RPMI8226 (cell line): ENCODE measurements around the gene SH3GL1.

Source experiments
- DNase-seq: peaks from one replicate; pipeline ENCODE4 v3.0.0-alpha.2; 2015

Gene SH3GL1, protein sequence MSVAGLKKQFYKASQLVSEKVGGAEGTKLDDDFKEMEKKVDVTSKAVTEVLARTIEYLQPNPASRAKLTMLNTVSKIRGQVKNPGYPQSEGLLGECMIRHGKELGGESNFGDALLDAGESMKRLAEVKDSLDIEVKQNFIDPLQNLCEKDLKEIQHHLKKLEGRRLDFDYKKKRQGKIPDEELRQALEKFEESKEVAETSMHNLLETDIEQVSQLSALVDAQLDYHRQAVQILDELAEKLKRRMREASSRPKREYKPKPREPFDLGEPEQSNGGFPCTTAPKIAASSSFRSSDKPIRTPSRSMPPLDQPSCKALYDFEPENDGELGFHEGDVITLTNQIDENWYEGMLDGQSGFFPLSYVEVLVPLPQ

DNA sequence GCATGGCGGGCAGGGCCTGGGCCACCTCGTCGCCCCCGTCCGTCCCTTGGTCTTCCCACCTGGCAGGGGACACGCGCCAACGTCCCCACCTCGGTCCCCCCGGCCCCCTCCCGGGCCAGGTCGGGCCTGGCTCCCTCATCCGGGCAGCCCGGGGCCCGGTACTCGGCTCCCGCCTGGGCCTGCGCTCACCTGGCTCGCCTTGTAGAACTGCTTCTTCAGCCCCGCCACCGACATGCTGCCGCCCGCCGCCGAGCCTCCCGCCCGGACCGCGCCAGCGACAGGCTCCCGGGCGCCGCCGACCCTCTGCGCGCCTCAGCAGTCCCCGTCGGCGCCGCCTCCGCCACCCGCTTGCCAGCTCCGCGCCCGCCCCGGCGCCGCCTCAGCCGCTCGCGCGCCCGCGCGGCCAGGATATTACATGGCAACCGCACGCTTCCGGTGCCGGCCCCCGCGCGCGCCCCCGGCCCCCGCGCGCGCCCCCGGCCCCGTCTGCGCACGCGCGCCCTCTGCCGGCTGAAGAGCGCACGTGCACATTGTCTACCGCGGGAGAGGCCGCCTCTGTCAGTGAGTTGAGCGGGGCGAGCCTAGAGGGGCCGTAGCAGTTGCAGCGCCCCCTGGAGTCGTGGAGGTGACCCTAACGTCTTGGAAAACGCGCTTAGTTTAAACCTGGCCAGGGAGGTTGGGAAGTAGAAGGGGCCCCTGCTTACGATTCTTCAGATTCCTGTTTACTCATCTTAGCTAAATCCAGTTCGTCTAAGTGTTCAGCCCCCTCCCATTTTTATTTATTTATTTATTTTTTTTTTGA, at the start of gene SH3GL1:
Gene SH3GL1, minus strand, starts transcription at position 413 of the 802 bp plus-strand sequence. Its CDS starts 179 bp downstream, at position 234.
- peak; percentile 94 for DNase-seq

DNA sequence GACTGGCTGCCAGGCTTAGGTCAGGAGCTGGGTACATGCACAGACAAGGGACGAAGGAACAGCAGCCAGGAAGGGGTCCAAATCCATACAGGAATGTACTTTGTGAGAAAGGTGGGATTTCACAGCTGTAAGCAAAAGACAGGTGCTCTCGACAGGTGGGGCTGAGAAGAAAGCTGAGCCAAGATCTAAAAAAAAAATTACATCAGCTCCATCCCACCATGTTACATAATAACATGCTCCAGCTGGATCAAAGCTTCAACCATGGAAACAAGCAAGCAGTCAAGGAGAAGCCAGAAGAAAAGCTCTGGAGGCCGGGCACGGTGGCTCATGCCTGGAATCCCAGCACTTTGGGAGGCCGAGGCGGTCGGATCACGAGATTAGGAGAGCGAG, 49.3 kb upstream of the SH3GL1 start:
- no peak for DNase-seq

DNA sequence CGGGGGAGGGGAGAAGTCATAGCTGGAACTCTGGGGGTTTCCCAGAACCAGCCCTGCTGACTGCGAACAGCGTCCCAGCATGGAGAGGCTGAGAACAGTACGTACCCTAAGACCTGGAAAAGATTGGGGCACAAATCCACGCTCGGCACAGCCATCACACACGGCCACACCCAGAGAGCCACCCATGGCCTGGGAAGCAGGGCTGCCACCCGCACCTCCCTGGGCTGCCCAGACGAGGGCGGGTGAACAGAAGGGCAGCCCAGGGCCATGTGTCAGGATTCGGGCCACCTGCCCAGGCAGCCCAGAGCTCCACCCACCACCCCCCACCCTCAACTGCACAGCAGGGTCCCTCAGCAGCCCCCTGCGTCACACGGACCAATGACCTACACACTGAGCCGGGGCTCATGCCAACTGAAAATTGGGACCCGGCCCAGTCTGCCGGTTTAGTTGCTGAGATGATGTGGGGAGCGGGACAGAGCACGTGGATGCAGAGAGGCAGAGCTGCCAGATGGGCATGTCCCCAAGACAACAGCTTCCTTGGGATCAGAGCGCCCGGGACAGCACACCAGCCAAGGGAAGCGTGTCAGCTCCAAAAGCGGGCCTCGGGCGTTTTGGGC, 48.8 kb upstream of the SH3GL1 start:
- DNase-seq: no peak

DNA sequence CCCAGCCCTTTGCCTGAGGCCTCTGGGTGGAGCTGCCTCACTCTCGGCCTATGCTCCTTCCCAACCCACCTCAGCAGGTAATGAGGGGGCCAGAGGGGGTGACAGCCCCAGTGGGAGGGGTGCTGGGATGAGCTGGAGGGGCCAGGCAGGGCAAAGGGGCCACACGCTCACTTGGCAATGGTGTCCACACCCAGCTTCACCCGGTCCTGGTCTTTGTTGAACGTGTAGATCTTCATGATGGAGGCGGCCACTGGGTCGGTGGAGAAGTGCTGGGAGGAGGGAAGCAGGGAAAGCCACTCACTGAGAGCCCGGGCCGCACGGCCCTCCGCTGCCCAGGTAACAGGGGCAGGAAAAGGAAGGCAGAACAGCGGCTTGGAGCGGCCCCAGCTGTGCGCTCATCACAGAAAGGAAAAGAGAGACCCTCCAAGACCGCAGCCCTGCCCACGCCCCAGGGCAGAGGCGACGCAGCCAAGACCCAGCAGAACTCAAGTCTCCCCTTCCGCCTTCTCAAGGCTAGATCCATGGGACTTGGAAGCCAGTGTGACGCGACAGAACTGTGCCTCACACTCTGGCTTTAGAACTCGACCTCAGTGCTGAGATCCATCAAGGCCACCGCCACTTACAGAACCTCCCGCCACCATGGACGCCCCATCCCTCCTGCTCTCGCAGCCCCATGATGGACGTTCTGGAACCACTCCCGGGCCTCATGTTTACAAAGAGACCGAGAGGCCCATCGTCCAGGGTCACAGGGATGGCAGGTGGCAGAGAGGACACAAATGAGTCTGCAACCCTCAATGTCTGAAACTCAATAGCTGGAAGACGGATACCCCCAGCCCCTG, 48.0 kb upstream of the SH3GL1 start:
- DNase-seq: no peak

DNA sequence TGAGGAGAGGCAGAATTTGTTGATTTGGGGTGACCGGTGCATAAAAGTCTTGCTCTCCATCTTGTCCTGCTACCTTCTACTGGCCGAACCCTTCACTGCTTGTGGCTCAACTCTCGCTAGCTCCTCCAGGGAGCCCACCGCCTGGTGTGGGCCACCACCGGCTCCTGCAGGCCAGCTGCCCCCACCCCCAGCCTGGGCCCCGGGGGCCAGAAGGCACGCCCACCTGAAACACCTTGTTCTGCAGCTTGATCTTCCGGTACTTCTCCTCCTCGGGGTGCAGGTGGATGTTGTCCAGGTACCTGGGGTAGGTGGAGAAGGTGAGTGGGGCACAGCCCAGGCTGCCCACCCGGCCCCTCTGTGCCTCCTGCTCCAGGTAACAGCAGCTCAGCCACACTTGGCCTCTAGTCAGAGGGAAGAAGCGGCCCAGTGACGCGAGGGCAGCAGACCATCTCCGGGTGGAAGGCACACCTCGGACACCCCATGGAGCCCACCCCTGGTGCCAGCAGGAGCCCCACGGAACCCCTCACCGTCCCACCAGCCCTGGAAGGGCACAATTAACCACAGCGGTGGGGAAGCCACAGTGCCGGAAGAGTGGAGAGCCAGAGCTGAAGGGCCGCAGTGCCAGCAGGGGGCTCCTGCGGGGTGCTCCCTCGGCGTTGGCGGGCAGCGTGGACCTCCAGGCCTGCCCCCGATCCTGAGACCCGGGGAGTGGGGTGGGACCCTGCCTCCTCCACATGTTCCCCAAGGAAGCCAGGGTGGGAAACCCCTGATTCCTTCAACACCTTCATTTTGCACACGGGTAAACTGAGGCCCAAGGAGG, 47.2 kb upstream of the SH3GL1 start:
- no peak for DNase-seq

DNA sequence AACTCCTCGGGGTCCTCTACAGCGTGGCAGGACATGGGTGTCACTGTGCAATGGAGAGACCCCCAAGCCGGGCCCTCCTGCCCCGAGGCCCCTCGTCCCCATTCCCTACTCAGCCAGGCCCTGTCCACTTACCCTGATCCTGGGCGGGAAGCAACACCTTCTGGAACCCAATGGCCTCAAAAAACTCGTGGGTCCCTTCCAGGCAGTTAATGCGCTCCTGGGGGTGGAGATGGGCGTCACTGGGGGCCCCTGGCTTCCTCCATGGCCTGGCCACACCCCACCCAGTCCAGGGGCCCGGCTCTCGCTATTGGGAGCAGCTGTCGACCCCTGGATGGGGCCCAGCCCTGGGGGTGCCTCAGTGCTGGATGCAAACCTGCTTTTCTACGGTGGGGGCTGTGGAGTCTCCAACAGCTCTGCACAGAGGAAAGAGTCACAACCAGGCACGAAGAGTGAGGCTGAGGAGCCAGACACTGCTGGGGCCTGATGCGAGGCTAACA, 46.4 kb upstream of the SH3GL1 start:
- DNase-seq: no peak

DNA sequence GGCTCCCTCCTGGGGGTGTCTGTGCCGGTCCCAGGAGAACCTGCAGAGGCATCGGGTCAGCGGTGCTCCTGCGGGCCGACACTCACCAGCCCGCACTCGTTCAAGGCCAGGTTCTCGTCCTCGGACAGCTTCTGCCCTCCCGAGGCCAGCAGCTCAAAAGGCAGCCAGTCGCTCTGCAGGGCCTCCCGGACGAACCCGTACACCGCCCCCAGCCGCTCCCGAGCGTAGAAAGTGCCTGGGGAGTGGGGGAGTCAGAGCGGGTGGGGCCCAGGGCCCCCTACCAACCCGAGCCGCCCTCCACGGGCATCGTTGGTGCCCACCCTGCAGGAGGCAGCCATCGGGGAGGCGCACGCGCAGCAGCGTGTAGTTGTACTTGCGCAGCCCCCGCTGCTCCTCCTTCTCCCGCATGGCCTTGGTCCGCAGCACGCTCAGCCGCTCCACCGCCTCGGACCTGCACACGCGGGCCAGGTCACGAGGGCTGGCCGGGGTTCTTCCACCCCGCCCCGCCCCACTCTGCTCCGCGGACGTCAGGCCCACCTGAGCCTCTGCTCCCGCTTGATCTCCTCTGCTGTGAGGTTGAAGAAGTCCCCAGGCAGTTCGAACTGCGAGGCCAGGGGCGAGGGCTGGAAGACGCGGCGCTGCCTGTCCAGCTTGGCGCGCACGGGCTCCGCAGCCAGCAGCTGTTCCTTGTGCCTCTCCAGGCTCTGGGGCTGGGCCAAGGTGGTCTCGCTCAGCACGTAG, 45.8 kb upstream of the SH3GL1 start:
- DNase-seq: no peak

DNA sequence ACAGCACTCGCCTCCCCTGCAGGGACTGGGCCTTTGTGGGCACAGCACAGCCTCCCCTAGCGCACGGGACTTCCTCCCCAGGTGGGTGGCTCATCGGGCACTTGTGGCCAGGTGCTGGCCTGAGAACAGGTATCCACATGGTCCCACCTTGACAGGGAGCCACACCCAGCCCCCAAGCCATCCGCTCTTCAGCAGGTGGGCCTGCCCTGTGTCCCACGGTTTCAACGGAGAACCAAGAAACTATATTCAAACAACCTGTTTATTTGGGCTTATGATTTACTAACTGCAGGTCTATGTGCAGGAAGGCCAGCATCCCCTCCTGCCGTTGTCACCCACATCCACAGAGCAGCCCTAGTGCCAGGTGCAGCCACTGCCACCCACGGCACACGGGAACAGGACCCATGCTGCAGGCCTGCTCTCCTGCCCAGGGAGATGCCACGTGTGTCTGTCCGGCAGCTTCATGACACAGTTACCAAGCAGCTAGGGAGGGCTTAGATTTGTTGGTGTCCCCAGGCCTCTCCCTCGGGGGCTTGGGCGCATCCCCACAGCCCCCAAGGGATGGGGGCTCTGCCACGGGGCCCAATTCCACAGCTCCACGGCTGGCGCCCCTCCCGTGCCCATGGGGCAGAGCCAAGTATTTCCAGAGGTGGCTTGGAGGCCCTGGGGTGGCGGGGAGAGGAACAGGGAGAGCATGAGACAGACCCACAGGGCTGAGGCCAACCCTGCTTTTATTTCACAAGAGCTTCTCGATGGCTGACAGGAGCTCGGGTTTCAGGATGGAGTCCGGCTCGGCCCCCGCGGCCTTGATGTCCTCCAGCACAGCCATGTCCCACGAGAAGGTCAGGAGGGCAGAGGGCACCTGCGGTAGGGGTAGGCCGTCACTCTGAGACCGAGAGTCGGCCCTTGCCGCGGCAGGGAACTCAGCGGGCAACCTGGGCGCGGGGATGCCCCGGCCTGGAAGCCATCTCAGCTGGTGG, 44.7 kb upstream of the SH3GL1 start:
- no peak for DNase-seq

DNA sequence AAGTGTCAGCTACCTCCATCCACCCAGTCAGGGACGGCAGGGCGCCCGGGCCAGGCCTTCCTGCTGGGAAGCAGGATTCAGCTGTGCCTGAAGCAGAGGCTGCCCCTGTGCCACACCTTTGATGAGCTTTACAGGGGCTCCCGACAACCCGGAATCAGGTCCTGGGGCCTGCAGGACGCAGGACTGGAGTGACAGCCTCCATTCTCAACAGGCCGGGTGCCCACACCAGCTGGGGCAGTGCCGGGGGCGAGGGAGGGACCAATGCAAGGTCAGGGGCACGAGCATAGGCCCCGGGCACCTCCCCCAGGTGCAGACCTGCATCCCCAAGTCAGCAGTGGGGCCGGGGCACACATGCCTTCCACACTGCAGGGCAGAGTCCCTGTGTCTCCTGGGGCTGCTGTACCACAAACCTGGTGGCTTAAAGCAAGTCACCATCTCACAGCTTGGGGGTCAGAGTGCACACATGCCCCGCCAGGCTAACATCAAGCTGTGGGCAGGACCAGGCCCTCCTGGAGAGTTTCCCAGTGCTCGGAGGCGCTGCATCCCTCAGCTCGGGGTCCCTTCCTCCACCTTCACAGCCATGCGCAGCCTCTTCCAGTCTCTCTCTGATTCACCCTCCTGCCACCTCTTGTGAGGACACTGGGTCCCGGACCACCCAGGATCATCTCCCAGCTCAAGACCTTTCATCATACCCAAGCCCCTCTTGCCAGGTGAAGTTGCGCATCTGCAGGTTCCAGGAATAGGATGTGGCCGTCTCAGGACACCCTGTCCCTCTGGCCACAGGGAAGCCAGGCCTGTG, 43.8 kb upstream of the SH3GL1 start:
- DNase-seq: no peak

DNA sequence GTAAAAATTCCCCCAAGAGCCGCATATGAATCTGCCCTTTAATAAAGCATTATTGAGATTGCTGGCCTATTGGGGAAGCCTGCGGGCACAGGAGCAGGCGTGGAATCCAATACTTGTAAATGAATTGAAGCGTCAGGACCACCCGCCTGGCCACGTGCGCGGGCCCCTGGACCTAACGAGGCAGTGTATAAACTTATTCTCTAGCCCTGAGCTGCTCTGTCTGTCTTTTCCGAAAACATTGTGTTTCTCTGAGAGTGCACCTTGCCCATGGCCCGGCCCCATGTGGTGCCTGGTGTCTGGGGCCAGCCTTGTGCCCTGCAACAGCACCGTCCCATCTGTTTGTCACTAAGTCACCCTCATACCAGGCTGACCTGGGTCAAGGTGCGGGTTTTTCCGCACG, 42.8 kb upstream of the SH3GL1 start:
- no peak for DNase-seq

DNA sequence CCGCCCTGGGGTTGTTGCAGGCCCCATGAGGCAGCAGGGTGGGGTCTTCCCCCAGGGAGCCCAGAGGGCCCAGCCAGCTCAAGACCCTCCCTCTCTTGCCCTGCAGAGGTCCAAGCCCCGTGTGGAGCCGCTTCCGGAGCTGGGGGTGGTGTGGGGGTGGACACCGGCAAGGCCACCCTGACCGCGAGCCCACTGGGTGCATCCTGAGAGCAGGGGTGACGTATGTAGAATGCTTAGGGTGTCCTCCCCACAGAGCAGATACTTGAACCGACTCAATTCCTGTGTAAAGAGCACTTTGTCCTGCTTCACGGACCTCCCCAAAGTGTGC, 42.4 kb upstream of the SH3GL1 start:
- no peak for DNase-seq

DNA sequence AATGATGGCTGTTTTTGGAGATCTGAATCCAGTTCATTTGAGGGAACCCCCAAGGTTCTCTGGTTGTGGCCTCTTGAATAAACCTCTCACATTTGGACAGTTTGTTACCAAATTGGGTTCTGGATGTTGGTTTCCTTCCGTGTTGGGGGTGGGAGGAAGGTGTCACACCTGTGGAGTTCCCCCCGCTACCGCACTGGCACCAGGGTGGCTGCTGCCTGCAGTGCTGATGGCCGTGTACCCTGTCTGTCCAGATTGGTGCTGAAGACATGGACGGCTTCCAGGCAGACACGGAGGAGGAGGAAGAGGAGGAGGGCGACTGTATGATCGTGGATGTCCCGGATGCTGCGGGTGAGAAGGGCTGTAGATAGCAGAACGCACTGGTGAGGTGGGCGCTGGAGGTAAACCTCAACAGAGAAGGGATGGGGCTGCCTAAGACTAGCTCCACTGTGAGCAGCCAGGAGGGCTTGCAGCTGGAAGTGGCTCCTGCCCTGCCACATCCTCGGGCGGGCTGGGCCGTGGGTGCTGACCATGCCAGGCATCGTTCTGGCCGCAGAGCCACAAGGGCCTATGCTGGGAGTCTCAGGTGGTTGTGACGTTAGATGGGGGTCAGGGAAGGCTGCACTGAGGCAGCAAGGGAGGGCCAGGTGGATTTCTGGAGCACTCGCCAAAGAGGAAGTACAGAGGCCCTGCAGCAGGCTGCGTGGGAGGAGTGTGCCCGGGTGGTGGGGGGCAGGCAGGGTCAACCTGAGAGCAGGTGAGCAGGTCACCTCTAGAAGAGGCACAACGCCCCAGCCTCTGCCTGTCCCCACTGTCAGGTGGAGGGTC, 41.9 kb upstream of the SH3GL1 start:
- DNase-seq: no peak

DNA sequence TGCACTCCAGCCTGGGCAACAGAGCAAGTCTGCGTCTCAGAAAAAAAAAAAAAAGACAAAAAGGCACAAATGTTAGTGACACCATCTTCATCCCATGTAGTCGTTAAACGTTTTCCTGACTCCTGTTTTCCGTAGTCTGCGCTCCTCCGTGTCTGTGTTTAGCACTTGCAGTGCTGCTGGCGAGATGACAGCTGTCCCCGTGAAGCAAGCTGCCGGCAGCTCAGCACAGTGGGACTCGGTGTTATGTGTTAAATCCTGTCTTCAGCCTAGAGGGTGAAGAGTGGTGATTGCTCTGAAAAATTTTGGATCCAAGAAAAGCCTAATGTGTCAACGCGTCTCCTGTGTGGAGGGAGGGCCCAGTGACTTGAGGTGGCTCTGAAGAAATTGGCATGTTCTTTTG, 38.9 kb upstream of the SH3GL1 start:
- no peak for DNase-seq

DNA sequence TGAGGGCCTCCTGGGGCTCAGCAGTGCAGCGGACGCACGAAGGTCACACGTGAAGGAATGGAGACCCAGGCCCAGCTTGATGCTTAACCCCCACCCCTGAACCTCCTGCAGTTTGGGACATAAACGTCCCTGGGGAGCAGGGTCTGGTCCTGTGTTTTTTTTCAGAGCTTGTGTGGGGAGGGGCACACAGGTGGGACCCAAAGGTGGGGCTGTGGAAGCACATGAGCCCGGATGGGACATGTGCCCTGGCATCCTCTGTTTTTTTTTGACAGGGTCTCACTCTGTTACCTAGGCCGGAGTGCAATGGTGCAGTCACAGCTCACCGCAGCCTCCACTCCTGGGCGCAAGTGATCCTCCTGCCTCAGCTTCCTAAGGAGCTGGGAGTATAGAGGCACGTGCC, 36.8 kb upstream of the SH3GL1 start:
- no peak for DNase-seq

DNA sequence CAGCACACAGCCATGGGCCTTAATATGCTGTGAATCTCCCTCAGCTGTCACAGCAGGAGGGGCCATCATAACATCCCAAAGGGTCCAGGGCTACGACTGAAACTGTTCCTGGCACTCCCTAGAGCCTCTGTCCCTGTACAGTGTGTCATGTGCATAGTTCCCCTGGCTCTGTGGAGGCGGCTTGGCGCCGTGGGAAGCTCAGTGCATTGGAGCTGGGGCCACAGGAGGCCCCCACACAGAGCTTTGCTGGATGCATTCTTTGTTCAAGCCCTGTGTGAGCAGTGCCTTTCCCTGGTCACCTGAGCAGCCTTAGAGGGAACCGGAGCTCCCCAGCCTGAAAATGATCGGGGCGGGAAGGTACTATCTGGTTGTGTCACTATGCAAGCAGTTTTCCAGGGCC, 35.9 kb upstream of the SH3GL1 start:
- DNase-seq: no peak

DNA sequence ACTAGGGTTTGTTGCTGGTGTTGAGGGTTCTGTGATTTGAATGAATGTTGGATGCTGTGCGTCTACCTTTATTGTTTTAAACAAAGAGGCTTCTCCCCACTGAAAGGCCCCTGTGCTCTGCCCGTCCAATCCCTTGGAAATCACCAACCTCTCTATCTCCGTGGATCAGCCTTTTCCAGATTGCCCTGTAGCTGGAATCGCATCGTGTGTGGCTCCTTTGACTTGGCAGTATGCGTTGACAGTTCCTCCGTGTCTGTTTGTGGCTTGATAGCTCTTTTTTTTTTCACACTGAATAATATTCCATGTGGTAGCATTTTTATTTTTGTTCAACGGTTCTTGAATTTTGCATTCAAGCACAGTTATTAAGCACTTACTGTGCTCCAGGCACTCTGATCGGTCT, 34.0 kb upstream of the SH3GL1 start:
- no peak for DNase-seq

DNA sequence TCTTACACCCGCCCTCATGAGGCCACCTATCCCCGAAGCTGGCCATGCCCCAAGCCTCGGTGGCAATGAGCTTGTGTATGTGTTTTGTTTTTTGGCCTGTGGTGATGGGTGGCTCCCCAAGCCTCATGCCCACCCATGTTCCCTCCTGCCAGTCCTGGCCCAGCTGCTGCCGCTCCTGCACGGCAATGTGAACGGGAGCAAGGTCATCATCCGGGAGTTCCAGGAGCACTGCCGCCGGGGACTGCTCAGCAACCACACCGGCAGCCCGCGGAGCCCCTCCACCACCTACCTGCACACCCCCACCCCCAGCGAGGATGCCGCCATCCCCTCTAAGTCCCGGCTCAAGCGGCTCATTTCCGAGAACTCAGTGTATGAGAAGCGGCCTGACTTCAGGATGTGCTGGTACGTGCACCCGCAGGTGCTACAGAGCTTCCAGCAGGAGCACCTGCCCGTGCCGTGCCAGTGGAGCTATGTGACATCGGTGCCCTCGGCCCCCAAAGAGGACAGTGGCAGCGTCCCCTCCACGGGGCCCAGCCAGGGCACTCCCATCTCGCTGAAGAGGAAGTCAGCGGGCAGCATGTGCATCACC, 32.7 kb upstream of the SH3GL1 start:
- no peak for DNase-seq
